Measurements from ENCODE around the gene TMBIM1.

DNA sequence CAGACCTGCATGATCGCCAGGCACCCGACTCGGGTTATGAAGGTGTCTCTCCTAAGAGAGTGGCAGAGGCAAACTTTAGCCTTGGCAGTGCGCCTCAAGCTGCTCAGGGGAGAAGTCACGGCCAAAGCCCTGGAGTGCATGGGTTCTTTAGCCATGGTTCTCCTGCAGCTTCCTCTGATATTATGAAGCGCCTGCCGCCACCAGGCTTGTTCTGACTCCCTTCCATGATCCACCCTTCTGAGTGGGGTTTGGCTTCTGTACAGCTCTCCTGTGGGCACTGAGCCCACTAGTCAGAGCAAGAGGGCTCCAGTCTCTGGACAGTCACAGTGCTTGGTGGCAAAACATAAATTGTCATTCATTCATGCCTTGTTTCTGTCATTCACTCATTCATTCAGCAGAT is 25.9 kb upstream of the TMBIM1 start:
- TF ChIP-seq, protein P1, sequence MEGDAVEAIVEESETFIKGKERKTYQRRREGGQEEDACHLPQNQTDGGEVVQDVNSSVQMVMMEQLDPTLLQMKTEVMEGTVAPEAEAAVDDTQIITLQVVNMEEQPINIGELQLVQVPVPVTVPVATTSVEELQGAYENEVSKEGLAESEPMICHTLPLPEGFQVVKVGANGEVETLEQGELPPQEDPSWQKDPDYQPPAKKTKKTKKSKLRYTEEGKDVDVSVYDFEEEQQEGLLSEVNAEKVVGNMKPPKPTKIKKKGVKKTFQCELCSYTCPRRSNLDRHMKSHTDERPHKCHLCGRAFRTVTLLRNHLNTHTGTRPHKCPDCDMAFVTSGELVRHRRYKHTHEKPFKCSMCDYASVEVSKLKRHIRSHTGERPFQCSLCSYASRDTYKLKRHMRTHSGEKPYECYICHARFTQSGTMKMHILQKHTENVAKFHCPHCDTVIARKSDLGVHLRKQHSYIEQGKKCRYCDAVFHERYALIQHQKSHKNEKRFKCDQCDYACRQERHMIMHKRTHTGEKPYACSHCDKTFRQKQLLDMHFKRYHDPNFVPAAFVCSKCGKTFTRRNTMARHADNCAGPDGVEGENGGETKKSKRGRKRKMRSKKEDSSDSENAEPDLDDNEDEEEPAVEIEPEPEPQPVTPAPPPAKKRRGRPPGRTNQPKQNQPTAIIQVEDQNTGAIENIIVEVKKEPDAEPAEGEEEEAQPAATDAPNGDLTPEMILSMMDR (IDR thresholded peaks at IDR 0.05): no peak
- no peak for TF ChIP-seq POLR2AphosphoS5 (IDR thresholded peaks at IDR 0.05)
